NCI-H446 treated with DMSO at 0.1 percent for 48 hours (cell line): ENCODE data around the gene CKM.
"Not testable (repeated sequence)": the region's sequence is repeated elsewhere in the genome, so short reads cannot be mapped to it uniquely, and the experiment has no call there.

Source experiments
- DNase-seq: peaks from one replicate; lab custom pipeline; 2025; lab: John Stamatoyannopoulos, UW

CKM gene

GRCh38 chr19:45320997-45321775 lies 1.5 kb downstream of the CKM start:
- DNase-seq: no peak

- no peak for DNase-seq
Observed at GRCh38 chr19:45315304-45315703, 7.4 kb downstream of the CKM start.

- no peak for DNase-seq
Observed at GRCh38 chr19:45314708-45315245, 7.9 kb downstream of the CKM start.

GRCh38 chr19:45312285-45312684 lies 10.4 kb downstream of the CKM start:
- DNase-seq: not testable (repeated sequence)

GRCh38 chr19:45311621-45312020 lies 11.1 kb downstream of the CKM start:
- DNase-seq: no peak

- DNase-seq: not testable (repeated sequence)
Observed at GRCh38 chr19:45309322-45309721, 13.4 kb downstream of the CKM start.

- no peak for DNase-seq
Observed at GRCh38 chr19:45307361-45307760, 15.3 kb downstream of the CKM start.

GRCh38 chr19:45306518-45307027 lies 16.1 kb downstream of the CKM start:
- no peak for DNase-seq

- DNase-seq: no peak
Observed at GRCh38 chr19:45306040-45306439, 16.6 kb downstream of the CKM start.

GRCh38 chr19:45305421-45305820 lies 17.3 kb downstream of the CKM start:
- no peak for DNase-seq

GRCh38 chr19:45305007-45305406 lies 17.7 kb downstream of the CKM start:
- DNase-seq: no peak

- DNase-seq: no peak
Observed at GRCh38 chr19:45304141-45304926, 18.3 kb downstream of the CKM start.

GRCh38 chr19:45303269-45304060 lies 19.2 kb downstream of the CKM start:
- no peak for DNase-seq

- no peak for DNase-seq
Observed at GRCh38 chr19:45302416-45302815, 20.3 kb downstream of the CKM start.

GRCh38 chr19:45299719-45300118 lies 23.0 kb downstream of the CKM start:
- DNase-seq: no peak

GRCh38 chr19:45298264-45298663 lies 24.4 kb downstream of the CKM start:
- DNase-seq: no peak

GRCh38 chr19:45297674-45298073 lies 25.0 kb downstream of the CKM start:
- no peak for DNase-seq

GRCh38 chr19:45296355-45296754 lies 26.3 kb downstream of the CKM start:
- DNase-seq: no peak

- no peak for DNase-seq
Observed at GRCh38 chr19:45295873-45296272, 26.8 kb downstream of the CKM start.

- peak; percentile 86 for DNase-seq
Observed at GRCh38 chr19:45294291-45295029, 28.2 kb downstream of the CKM start.

- DNase-seq: no peak
Observed at GRCh38 chr19:45293682-45294081, 29.0 kb downstream of the CKM start.
